Esophagus mucosa (tissue), 1 donor: ENCODE results near the gene GNB1L. TPM values are rescaled to one million over a fixed set of nuclear protein-coding genes. Genes with fewer than 3 reads are reported as not detected.

Source experiments
- ATAC-seq: fragments of 200-7000 bp; cut with Tn5 transposase; one replicate; pipeline ENCODE4 v1.9.1; 2020
- total RNA-seq: library from RNA; stranded (reverse); gene quantifications from one replicate; pipeline ENCODE4 v1.2.4, GENCODE V29; 2023
- donor health status: DM: yes; HTN: yes; CAD: no.

GNB1L gene
- total RNA-seq, 1 donor from 2014 or later: 3.9 TPM

DNA sequence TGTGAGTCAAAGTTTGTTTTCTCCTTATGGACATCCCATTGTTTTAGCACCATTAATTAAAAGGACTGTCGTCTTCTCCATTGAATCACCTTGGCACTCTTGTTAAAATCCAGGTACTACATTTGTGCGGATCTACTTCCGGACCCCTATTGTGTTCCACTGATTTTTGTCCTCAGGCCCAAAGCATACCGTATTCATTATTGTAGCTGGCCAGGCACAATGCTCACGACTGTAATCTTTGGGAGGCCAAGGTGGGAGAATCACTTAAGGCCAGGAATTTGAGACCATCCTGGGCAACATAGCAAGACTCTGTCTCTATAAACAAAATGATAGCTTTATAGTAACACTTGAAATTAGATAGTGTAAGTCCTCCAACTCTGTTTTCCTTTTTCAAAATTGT lies 8.9 kb upstream of the GNB1L start:
- ATAC-seq: no peak

DNA sequence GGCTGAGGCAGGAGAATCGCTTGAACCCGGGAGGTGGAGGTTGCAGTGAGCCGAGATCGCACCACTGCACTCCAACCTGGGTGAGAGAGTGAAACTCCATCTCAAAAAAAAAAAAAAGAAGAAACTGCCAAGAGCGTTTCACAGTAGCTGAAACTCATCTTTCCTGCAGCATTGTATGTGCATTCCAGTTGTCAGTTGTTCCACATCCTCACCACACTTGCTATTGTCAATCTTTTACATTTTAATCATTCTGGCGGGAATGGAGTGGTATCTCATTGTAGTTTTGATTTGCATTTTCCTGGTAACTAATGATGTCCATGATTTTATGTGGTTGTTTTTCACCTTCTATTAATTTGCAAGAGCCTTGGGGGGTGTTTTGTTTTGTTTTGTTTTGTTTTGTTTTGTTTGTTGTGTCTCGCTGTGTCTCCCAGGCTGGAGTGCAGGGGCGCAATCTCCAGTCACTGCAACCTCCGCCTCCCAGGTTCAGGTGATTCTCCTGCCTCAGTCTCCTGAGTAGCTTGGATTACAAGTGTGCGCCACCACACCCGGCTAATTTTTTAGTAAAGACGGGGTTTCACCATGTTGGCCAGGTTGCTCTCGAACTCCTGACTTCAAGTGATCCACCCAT lies 8.1 kb upstream of the GNB1L start:
- ATAC-seq: no peak

DNA sequence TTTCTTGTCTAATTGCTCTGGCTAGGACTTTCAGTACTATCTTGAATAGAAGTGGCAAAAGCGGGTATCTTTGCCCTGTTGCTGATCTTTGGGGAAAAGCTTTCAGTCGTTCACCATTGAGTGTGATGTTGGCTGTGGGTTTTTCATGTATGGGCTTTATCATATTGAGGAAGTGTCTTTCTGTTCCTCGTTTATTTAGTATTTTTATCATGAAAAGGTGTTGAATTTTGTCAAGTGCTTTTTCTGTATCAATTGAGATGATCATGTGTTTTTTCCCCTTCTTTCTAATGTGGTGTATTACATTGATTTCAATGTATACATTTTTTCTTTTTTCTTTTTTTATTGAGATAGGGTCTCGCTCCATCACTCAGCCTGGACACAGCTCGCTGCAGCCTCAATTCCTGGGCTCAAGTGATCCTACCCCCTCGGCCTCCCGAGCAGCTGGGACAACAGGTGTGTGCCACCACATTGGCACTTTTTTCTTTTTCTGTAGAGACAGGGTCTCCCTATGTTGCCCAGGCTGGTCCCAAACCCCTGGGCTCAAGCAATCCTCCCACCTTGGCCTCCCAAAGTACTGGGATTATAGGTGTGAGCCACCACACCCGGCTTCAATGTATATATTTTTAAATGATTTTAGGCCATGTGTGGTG lies 5.3 kb upstream of the GNB1L start:
- ATAC-seq: no peak

DNA sequence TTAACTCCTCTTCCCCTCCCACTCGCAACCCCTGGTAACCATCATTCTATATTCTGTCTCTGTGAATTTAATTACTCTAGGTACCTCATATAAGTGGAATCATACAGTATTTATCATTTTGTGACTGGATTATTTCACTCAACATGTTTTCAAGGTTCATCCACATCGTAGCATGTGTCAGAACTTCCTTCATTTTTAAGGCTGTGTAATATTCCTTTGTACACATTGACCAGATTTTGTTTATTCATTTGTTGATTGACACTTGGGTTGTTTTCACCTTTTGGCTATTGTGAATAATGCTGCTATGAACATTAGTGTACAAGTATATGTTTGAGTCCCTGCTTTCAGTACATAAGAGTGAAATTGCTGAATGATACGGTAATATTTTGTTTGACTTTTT lies 2.7 kb upstream of the GNB1L start:
- no peak for ATAC-seq

DNA sequence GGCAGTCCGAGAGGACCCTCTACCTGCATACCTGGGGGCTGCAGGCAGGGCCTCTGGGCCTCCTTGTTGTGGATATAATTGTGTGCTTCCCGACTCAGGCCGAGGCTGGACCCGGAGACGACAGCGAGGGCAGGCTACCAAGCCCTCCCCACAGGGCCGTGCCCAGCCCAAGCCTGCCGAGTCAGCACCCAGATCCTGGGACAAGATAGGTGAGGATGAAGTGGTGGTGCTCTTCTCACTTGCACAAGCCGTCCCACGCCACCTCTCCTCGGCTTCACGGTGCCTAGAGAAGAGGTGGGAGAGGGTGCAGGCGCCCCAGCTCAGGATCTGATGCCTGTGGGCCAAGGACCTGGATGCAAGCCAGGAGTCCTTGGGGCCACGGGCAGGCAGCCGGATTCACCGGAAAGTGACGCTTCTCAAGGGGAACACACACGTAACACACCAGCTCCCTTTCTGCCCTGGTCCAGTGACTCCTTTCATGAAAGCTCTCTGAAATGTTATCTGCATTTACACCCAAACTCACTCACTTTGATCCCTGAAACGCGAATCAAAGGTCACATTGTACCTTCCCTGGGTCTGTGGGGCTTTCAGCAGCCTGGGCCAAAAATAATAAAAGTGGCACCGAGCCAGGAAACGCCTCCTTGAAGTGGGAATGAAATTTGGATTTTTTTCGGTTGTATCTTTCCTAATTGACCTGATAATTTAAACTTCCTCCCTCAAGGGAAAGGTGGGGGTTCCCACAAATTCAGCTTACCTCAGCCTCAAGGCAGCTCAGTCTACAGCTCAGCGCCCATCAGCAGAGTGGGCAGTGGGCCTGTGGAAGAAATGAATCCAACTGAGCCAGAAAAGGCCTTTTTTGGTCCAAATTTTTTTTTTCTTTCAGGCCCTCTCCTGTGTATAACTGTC lies 1.1 kb upstream of the GNB1L start:
- peak; percentile 16 for ATAC-seq

DNA sequence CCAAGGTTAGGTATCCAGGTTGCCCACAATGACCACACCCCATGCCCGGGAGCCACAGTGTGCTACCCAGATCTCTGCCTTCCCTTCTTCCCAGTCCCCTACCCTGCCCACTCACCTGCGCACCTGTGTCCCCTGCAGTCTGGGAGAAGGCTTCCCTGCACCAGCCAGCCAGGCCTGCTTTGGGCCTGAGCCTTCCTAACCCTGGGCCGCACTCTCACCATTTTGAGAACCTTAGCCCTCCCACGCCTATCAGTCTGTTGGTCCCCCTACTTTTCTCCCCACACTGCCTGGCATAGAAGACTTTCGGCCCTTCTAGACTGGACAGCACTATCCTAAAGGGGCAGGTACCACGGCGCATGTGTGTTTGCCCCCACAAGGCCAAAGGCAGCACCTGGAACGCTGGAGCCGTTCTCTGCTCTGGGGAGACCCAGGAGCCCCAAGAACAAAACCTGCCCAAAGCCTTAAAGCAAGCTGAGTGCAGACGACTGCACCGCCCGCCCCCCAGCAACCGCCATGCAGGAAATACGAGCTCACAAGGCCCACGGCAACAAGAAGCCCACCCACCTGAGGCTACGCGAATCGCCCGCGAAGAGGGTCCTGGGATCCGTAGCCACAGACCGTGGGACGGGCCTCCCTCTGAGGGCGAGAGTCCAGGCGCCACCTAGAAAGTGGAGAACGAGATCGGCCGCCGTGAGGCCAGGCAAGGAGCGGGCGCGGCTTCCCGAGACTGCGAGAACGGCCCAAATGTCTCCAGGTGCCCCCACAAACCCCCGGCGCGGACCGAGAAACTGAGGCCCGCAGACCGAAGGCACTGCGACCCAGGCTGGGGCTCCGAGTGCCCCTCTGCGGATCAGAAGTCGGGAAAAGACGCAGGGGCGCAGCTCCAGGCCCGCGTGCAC lies 546 bp downstream of the GNB1L start:
- no peak for ATAC-seq

DNA sequence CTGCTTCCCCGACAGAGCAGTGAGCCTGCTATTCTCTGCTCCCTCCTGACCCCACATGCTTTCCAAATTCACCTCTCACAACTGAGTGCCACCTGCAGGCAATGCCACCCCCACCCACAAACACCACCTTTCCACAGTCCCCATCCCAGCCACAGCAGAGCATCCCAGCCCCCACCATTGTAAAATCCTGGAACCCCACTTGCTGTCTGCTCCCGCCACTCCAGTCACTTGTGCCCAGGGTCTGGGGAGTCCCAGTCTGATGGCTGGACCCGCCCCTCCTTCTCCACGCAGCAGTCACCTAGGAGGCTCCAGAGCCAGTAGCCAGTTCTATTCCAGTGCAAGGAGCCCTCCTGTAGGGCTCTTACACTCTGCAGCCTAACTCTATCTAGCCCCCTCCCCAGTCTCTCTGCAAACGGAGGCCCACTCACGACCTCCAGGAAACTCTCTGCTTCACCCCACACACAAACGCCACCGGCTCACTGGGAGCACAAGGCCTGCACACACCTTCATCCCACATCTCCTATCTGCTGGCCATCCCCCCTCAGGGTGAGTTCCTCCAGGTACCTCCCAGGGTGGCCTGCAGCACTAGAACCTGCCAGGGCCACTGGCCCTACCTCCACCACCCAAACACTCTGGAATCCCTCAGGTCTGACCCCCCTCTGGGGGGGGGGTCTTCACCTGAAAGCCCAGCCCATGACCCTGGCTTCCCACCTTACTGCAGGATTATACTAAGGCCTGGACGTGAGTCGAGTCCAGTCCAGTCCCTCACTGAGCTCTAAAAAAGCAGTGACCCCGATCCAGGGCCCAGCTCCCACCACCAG lies 1.4 kb downstream of the GNB1L start:
- no peak for ATAC-seq

DNA sequence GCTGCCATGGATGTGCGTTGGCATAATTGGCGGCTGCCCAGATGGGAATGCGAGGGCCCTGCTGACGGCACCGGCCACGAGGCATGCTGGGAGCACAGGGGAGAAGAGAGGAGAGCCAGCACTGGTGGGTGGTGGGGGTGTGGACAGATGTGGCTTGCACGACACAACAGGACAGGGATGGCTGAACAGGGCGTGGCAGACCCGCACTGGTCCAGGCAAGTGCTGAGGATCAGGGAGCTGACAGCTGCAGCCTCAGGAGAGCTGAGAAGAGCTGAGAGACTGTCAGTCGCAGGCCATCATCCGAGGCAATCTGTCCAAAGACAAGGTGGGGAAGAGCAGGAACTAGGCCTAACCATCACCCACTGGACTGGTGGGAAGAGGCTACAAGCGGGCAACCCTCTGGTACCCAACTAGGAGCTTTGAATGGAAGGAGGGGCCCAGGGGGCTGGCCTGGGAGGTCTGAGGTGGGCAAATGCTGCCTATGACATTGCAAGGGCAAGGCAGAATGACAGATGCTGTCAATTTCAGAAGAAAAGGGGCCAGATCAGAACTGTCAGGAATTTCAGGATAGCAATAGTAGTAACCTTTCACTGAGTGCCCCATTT lies 2.4 kb downstream of the GNB1L start:
- no peak for ATAC-seq

DNA sequence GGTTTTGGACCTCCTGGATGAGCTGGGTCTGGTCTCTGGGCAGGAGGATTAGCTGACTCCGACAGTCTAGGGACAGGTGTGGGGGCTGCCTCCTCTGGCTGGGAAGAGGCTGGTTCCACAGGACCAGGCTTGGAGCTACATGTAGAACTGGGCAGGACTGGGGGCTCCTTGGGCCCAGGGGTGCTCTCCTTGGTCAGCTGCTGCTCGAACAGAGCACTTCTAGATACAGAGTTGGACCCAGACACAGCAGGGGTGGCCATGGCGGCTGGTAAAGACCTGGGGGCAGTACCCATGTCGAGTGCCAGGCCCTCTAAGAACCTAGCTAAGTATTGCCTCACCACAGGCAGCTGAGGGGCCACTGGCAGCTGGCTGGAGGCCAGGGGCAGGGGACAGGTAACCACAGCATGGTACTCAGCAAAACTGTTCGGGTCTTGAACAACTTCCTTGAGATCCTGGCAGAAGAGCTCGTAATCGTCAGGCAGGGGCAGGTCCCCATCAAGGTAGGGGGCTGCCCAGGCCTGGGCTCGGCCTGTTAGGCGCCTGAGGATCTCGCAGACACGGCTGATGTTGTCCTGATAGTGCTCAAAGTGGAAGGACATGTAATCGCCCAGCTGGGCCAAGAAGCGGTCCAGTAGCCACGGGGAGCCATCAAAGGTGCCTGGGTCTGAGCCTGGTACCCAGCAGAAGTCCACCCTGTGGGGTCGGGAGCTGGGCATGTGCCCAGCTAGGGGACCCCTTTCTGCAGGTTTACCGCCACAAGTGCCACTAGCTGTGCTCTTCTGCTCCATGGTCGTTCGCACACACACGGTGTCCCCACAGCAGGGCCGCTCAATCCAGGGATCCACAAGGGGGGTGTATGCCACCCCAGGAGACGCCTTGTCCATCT lies 3.1 kb downstream of the GNB1L start:
- no peak for ATAC-seq

DNA sequence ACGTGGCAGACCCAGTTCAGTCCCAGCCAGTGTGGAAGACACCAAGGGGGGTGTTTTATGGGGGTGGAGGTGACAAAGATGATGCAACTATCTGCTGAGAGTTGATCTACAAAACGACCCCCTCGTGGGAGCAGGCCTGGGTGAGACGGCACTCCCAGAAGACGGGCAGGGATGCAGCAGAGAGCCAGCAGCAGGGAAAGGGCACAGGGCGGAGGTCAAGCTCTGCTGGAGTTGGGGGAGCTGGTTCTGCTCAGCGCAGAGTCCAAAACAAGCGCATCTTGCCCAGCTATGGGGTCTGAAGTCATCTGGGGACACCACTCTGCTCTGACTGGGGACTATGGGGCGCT lies 3.9 kb downstream of the GNB1L start:
- no peak for ATAC-seq

DNA sequence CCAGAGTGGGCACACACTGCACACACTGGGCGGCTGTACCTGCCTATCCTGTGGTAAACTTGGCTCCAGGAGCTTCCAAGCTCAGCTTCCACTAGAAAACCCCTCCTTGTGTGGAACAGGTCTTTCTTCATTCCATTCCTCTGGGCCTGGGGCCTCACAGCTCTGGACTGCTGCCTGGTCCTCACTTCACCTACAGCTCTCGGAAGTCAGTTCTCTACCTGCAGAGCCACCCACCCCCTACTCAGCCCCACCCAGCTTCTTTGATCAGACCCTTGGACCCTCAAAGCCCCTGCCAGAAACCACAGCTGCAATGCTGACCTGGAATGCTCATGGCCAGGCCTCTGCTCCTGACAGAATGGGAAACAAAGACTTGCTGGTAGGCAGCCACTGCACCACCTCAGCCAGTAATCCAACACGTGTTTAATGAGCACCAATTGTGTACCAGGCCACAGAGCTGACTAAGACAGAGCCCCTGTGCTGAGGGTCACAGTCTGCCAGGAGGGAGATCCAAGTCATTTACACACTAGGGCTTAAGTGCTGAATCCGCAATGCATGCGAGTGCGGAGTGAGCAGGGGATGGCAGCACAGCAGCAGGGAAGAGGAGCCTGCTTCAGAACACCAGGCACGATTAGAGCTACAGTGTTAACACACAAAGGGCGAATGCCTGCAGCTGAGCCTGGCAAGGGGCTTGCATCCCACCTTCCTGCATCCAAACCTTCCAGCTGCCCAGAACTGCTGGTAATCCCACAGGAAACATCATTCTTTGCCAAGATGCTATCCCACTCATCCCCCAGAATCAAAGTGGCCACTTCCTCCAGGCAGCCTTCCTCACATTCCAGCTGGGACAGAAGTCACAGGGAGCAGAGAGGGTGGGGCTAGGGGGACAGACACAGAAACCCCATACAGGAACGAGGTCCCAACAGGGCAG lies 4.6 kb downstream of the GNB1L start:
- ATAC-seq: peak; percentile 55

DNA sequence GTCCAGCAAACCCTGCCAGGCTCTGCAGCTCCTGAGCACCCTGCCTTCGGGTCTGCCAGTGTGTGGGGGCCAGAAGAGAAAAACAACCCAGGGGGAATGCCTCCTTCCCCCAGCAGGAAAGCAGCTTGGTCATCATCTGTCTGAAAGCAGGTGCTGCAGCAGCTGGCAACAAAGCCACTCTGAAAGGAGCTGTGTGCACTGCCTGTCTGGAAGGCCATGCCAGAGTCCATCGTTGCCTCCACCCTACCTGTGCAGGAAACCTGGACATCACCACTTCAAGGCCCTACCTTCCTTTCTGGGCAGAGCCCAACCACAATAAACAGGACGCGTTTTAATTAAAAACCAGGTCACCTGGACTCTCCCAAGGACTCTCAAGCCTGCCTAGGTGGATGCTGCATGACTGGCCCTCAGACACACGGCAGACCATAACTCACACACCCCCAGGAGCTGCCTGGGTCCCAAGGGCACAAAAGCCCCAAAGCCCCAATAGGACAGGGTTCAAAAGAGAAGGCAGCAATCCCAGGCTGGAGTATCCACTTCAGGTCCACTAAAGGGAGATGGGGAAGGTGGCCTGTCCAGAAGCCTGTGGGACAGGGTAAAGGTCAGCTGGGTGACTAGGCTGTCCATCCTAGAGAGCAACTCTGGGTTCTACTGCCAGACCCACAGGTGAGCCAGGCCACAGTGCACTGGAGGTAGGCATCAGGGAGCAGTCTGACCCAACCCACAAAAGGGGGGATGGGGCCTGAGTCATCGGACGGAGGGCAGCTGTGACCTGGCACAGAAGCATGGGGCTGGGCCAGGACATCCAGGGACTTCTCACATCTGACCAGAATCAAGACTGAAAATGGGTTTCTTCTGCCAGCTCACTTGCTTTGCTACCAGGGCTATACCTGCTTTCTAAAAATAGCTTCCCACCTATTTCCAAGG lies 6.1 kb downstream of the GNB1L start:
- ATAC-seq: peak; percentile 53

DNA sequence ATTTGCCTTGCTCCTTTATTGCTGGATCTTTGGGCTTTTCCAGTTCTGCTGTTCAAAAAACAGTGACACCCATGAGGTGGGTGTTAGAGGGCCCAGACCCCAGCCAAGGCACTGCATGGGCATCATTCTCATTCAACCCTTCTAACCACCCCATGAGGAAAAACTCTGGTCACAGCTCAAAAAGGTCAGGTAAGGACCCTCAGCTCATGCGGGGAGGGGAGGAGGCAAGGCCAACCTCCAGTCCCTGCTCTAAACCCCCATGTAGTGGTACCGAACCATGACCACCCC lies 7.4 kb downstream of the GNB1L start:
- no peak for ATAC-seq

DNA sequence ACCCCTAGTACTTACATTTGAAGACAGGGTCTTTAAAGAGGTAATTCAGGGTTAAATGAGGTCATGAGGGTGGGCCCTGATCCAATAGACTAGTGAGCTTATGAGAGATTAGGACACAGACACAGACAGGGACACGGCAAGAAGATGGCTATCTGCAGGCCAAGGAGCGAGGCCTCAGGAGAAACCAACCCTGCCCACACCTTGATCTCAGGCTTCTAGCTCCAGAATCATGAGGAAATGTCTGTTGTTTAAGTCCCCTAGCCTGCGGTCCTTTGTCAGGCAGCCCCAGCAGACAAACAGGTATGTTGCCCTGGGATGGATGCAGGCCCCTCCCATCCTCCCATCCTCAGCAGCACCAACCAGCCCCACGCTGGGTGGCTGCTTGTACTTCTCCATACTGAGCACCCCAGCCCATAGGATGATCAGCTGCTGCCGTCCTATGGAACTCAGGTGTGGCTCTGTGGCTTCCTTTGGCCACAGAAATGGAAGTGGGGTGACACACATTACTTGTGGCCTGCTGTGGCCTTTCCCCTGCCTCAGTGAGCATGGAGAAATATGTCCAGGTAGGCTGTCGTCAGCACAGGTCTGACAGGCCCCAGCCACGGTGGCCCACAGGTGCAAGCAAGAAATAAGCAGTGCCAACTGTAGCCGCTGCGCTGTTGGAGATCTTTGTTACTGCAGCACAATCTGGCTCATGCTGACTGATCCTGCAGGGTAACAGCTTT lies 7.9 kb downstream of the GNB1L start:
- no peak for ATAC-seq

DNA sequence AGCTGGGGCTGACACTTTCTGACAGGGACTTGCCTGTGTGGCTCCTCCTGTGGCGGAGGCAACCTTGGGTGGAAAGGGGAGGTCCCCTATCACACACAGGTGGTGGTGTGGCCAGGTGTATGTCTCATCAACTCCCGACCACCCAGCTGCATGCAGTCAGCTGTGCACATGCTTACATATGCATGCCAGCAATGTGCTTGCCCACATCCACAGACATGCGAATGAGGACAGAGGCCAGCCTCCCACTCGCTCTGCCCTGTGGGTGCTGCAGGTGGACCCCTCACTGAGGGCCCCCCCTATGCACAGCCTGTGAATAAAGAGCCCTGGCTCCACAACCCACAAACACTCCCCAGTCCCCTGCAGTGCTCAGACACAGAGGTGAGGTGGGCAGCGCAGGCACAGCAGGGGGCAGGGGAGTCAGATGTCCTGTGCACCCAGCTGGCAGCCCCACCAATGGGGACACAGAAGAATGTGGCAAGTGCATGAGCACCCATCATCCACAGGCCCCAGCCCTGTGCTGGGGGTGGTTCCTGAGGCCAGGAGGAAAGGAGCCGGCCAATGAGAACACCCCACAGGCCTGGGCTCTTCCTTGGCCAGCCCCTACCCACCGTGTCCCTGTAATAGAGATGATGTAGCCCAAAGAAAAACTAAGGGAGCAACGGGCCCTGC lies 9.5 kb downstream of the GNB1L start:
- ATAC-seq: no peak

DNA sequence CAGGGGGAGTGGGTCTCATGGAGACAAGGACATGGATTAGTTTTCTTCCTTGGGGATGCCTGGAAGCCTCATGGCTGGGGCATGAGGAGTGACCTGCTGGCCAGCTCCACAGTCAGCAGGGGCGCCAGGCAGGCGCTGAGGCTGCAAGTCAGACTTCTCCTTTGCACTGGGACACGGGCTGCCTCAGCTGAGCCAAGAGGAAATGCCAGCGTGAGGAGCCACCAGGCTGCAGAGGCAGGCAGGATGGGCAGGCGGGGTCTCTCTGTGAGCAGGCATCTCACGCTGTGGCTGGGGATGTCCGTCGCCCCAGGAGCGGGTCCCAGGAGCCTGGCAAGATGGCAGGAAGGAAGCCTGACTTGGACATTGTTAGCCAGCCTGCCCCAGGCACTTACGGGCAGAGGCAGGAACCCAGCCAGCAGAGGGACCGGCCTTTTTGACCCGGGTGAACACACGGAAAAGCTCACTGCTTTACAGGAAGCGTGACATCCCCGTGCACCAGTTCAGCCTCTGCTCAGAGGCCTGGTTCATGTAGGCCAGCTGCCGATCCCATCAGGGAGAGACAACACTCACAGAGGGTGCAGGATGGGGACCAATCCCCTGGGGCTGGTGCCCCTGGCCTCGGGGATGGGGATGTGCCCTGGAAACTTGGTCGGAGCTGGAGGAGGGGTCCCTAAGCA lies 10.2 kb downstream of the GNB1L start:
- ATAC-seq: peak; percentile 52
